Liver (tissue), 3 donors: ENCODE results near the gene IARS2.

ENCODE experiments used
- ATF3 ChIP-seq: IDR thresholded peaks from 2 replicates; pipeline ENCODE4 v1.6.1; 2016; ENCODE audit warnings: antibody characterized with exemption
- CTCF ChIP-seq: fragments of 150-350 bp; IDR thresholded peaks from 2 replicates; pipeline ENCODE4 v1.5.1; 2017; ENCODE audit warnings: improper control_type of control experiment, low read depth, low read length; ENCODE audit not compliant: missing input control
- EGR1 ChIP-seq, 2 donors: IDR thresholded peaks; 2 replicates each; pipeline ENCODE4 v1.6.1; 2016 to 2018; ENCODE audit warnings: antibody characterized with exemption in 2 of 2, low read depth in 2 of 2
- FOXA1 ChIP-seq: IDR thresholded peaks from 2 replicates; pipeline ENCODE4 v1.6.1; 2016; ENCODE audit warnings: antibody characterized with exemption
- GABPA ChIP-seq, 2 donors: IDR thresholded peaks in 1 of 2; conservative IDR thresholded peaks in 1 of 2; 2 replicates each; pipeline ENCODE4 v1.6.1; 2016; ENCODE audit warnings: antibody characterized with exemption in 2 of 2, mild to moderate bottlenecking in 1 of 2, moderate library complexity in 1 of 2
- JUND ChIP-seq, 2 donors: IDR thresholded peaks; 2 replicates each; pipeline ENCODE4 v1.6.1; 2016; ENCODE audit warnings: antibody characterized with exemption in 2 of 2
- MAX ChIP-seq: IDR thresholded peaks from 2 replicates; pipeline ENCODE4 v1.6.1; 2016; ENCODE audit warnings: antibody characterized with exemption
- NR2F2 ChIP-seq: IDR thresholded peaks from 2 replicates; pipeline ENCODE4 v1.6.1; 2016; ENCODE audit warnings: antibody characterized with exemption
- RAD21 ChIP-seq, 2 donors: IDR thresholded peaks; 2 replicates each; pipeline ENCODE4 v1.6.1; 2016; ENCODE audit warnings: antibody characterized with exemption in 2 of 2, mild to moderate bottlenecking in 2 of 2
- REST ChIP-seq: IDR thresholded peaks from 2 replicates; pipeline ENCODE4 v1.6.1; 2016; ENCODE audit warnings: antibody characterized with exemption, mild to moderate bottlenecking
- SP1 ChIP-seq: IDR thresholded peaks from 2 replicates; pipeline ENCODE4 v1.6.1; 2018; ENCODE audit warnings: antibody characterized with exemption, mild to moderate bottlenecking
- TAF1 ChIP-seq: conservative IDR thresholded peaks from 2 replicates; pipeline ENCODE4 v1.6.1; 2016; ENCODE audit warnings: antibody characterized with exemption, mild to moderate bottlenecking
- YY1 ChIP-seq: IDR thresholded peaks from 2 replicates; pipeline ENCODE4 v1.6.1; 2016; ENCODE audit warnings: antibody characterized with exemption, mild to moderate bottlenecking
- ZBTB33 ChIP-seq: IDR thresholded peaks from 2 replicates; pipeline ENCODE4 v1.6.1; 2016; ENCODE audit warnings: antibody characterized with exemption
- donor health status: healthy.
- donor health status: healthy.

- TF ChIP-seq CTCF, result no peak
- no peak for TF ChIP-seq TAF1
- TF ChIP-seq EGR1 (IDR thresholded peaks at IDR 0.05; ENCODE audit: low read depth in 2 of 2), result no peak
- TF ChIP-seq ATF3, result no peak
- TF ChIP-seq RAD21 (IDR thresholded peaks at IDR 0.05), result no peak
- TF ChIP-seq JUND (IDR thresholded peaks at IDR 0.05), result no peak
- TF ChIP-seq ZBTB33, result no peak
- TF ChIP-seq YY1, result no peak
- TF ChIP-seq GABPA (IDR thresholded peaks at IDR 0.05 in 1 of 2, conservative IDR thresholded peaks at IDR 0.05 in 1 of 2), result no peak
- no peak for TF ChIP-seq MAX
- no peak for TF ChIP-seq FOXA1
- no peak for TF ChIP-seq REST
- no peak for TF ChIP-seq SP1
- no peak for TF ChIP-seq NR2F2
Measured at GRCh38 chr1:220157738-220158137, 63.8 kb downstream of the IARS2 start.
